Common myeloid progenitor, CD34-positive (primary cell): ENCODE results near the gene ABL2.
A peak's percentile ranks its signal among the peaks of the same experiment; 100 is the strongest.
"Not testable (repeated sequence)": the region's sequence is repeated elsewhere in the genome, so short reads cannot be mapped to it uniquely, and the experiment has no call there.

Experiments
- CTCF ChIA-PET: fragments of 350-600 bp; sonication (Branson Sonifier 250); formaldehyde crosslinking; loops from one replicate; lab custom pipeline; 2021; ENCODE audit warnings: antibody characterized with exemption; lab: Charles Lee
- POLR2A ChIA-PET: fragments of 350-600 bp; sonication (Branson Sonifier 250); formaldehyde crosslinking; loops from one replicate; lab custom pipeline; 2021; ENCODE audit warnings: antibody characterized with exemption; lab: Charles Lee
- DNase-seq, 3 donors: peaks; one replicate each; pipeline versions ENCODE4 v3.0.0 to v3.0.0-alpha.2; 2013
- H3K27ac ChIP-seq, 2 experiments: 1 replicate in 1 of 2; 2 replicates in 1 of 2; pipeline ENCODE4 v1.7.0; 2013; ENCODE audit warnings: inconsistent platforms in 2 of 2, low read length in 2 of 2, mild to moderate bottlenecking in 2 of 2, low read depth in 1 of 2, moderate library complexity in 1 of 2; ENCODE audit not compliant: severe bottlenecking in 2 of 2, insufficient read depth in 1 of 2, poor library complexity in 1 of 2
- H3K27me3 ChIP-seq, 5 experiments: replicated peaks in 2 of 5; 1 replicate in 3 of 5; 2 replicates in 2 of 5; pipeline versions ENCODE4 v1.6.1 to v1.7.0; 2013; ENCODE audit warnings: low read length in 4 of 5, mild to moderate bottlenecking in 2 of 5, moderate library complexity in 2 of 5, inconsistent platforms in 1 of 5; ENCODE audit not compliant: insufficient read depth in 5 of 5, control insufficient read depth in 4 of 5
- H3K36me3 ChIP-seq, 4 experiments: 1 replicate in 2 of 4; 2 replicates in 2 of 4; pipeline versions ENCODE4 v1.6.1 to v1.7.0; 2013; ENCODE audit warnings: low read length in 3 of 4, control low read depth in 1 of 4, mild to moderate bottlenecking in 1 of 4; ENCODE audit not compliant: control insufficient read depth in 4 of 4, insufficient read depth in 4 of 4
- H3K4me1 ChIP-seq, 4 experiments: 1 replicate in 3 of 4; 2 replicates in 1 of 4; pipeline versions ENCODE4 v1.6.1 to v1.7.1; 2013; ENCODE audit warnings: low read length in 3 of 4, mild to moderate bottlenecking in 3 of 4, control low read depth in 1 of 4, inconsistent platforms in 1 of 4, moderate library complexity in 1 of 4; ENCODE audit not compliant: control insufficient read depth in 4 of 4, insufficient read depth in 4 of 4; ENCODE audit errors: control extremely low read depth in 1 of 4
- H3K4me3 ChIP-seq, 7 experiments: 1 replicate in 4 of 7; 2 replicates in 3 of 7; pipeline versions ENCODE4 v1.5.1 to v1.7.0; 2013; ENCODE audit warnings: mild to moderate bottlenecking in 7 of 7, low read length in 6 of 7, moderate library complexity in 6 of 7, inconsistent platforms in 2 of 7, low read depth in 2 of 7, control low read depth in 1 of 7; ENCODE audit not compliant: insufficient read depth in 4 of 7, control insufficient read depth in 1 of 7; ENCODE audit errors: extremely low read depth in 1 of 7
- H3K9me3 ChIP-seq, 5 experiments: 1 replicate in 4 of 5; 2 replicates in 1 of 5; pipeline versions ENCODE4 v1.6.1 to v1.7.1; 2013; ENCODE audit warnings: low read length in 4 of 5, mild to moderate bottlenecking in 2 of 5, inconsistent platforms in 1 of 5, low read depth in 1 of 5, moderate library complexity in 1 of 5; ENCODE audit not compliant: control insufficient read depth in 4 of 5, insufficient read depth in 2 of 5; ENCODE audit errors: control extremely low read depth in 1 of 5
- WGBS: methylation state at CpG from one replicate; pipeline ENCODE4 v1.1.5; 2013; ENCODE audit not compliant: insufficient coverage; 5-methylcytosine and 5-hydroxymethylcytosine counted together

ABL2 gene

DNA sequence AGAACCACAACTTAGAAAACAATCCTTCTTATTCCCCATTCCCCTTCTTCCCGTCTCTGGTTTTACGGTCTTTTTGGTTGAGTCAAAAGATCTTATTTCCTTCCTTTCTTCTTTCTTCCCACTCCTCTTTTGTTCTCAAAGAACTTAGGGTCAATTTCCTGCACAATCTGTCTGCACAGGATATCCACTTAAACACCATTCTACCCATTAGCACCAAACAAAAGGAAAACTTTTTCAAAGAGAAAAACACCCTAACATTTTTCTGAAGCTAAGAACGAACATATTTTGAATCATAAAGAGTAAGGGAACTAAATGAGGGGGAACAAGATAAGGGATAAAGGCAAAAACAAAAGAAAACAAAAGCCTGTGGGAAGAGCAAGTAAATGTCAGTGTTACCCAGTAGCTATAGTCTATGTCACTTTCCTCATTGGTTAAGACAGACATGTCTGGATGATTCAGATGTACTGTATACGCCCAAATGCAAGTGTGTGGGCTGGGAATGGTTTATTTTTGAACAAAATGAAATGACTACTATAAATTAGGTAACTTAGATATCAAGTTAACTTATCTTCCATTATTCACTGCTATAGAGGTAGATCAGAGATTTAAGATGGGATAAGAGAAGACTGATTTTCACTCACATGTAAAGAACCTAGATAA is 87.8 kb downstream of the ABL2 start:
- 7% methylated on average over 2 of the region's 4 CpGs for WGBS
- ChIA-PET CTCF (no interaction called here), POLR2A (interaction anchor here (0.7 kb wide), 1 partner anchor 91 kb away, joined by 7 read pairs; no protein-coding TSS in a partner anchor)
- Histone ChIP-seq H3K27me3 (no peaks in the 10 kb centered on the region), H3K36me3 (peaks cover 0 to 4% (median 1%) of the 10 kb centered on the region in 4 experiments), H3K27ac (peak overlapping the region in 1 of 2 experiments; percentile 29), H3K9me3 (no peaks in the 10 kb centered on the region), H3K4me3 (peak overlapping the region in 3 of 7 experiments; percentile 19 to 44 (median 39)), H3K4me1 (peaks cover 5 to 25% (median 13%) of the 10 kb centered on the region in 4 experiments)
- DNase-seq: peak in 2 of 3 donors; percentile 14 to 32

DNA sequence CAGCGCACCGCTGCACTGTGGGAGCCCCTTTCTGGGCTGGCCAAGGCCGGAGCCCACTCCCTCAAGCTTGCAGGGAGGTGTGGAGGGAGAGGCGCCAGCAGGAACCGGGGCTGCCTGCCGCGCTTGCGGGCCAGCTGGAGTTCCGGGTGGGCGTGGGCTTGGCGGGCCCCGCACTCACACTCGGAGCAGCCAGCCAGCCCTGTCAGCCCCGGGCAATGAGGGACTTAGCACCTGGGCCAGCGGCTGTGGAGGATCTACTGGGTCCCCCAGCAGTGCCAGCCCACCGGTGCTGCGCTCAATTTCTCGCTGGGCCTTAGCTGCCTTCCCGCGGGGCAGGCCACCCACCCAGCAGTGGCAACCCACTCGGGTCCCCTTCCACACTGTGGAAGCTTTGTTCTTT is 90.7 kb downstream of the ABL2 start:
- H3K4me3 ChIP-seq, H3K36me3 ChIP-seq, POLR2A ChIA-PET, DNase-seq, H3K27me3 ChIP-seq, H3K27ac ChIP-seq, H3K9me3 ChIP-seq: not testable (repeated sequence)
- H3K4me1 ChIP-seq: peaks cover 5 to 25% (median 13%) of the 10 kb centered on the region in 4 experiments
- CTCF ChIA-PET: interaction anchor here (1.2 to 2.3 kb wide), 3 partner anchors 9 to 17 kb away, joined by 3 to 6 read pairs (median 3); no protein-coding TSS in a partner anchor
- WGBS: over 99% methylated on average over 13 of the region's 21 CpGs

DNA sequence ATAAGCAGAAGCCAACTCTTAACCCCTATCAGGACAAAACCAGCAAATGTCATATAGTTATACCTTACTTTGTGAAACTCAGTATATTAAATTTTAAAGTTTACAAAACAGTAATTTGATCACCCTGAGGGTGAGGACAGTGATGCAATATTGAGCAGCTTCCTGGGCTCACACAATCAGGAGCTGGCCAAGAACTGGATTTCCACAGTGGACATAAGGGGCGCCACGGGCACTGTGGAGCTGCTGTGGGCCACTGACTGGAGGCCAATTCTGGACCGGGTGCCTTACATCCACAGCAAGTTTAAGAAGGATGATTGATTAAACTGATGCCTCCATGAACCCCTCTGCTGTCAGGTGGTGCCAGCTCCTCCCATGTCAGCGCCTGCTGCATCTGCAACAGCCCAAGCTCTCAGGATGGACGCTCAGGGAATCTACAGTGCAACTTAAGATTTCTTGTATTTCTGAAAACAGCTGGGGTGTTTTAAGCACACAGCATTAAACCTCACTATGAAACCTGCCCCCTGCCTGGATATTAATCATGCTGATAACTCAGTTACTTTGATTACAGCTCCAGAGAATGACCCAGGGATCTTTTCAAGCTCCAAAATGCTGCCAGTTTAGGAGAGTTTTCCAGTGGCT is 91.7 kb downstream of the ABL2 start:
- no peaks in the 10 kb centered on the region for H3K9me3 ChIP-seq
- no peak overlapping the region for H3K4me3 ChIP-seq
- H3K36me3 ChIP-seq: peaks cover 0 to 2% (median 0%) of the 10 kb centered on the region in 4 experiments
- no peaks in the 10 kb centered on the region for H3K27me3 ChIP-seq
- DNase-seq: no peak
- H3K27ac ChIP-seq: no peak overlapping the region
- H3K4me1 ChIP-seq: peaks cover 5 to 21% (median 10%) of the 10 kb centered on the region in 4 experiments
- 100% methylated on average over 5 of the region's 5 CpGs for WGBS
- POLR2A ChIA-PET: interaction anchor here (0.6 kb wide), 1 partner anchor 17 kb away, joined by 3 read pairs; no protein-coding TSS in a partner anchor
- CTCF ChIA-PET: interaction anchor here (1.4 to 2.3 kb wide), 2 partner anchors 12 to 17 kb away, joined by 5 to 6 read pairs; no protein-coding TSS in a partner anchor

DNA sequence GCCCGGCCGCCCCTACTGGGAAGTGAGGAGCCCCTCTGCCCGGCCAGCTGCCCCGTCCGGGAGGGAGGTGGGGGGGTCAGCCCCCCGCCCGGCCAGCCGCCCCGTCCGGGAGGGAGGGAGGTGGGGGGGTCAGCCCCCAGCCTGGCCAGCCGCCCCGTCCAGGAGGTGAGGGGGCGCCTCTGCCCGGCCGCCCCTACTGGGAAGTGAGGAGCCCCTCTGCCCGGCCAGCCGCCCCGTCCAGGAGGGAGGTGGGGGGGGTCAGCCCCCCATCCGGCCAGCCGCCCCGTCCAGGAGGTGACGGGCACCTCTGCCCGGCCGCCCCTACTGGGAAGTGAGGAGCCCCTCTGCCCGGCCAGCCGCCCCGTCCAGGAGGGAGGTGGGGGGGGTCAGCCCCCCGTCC is 93.8 kb downstream of the ABL2 start:
- H3K27ac ChIP-seq, H3K9me3 ChIP-seq, CTCF ChIA-PET, H3K27me3 ChIP-seq, H3K4me3 ChIP-seq, H3K36me3 ChIP-seq, H3K4me1 ChIP-seq, DNase-seq, POLR2A ChIA-PET: not testable (repeated sequence)
- whole genome bisulfite sequencing: 95% methylated on average over 6 of the region's 28 CpGs

DNA sequence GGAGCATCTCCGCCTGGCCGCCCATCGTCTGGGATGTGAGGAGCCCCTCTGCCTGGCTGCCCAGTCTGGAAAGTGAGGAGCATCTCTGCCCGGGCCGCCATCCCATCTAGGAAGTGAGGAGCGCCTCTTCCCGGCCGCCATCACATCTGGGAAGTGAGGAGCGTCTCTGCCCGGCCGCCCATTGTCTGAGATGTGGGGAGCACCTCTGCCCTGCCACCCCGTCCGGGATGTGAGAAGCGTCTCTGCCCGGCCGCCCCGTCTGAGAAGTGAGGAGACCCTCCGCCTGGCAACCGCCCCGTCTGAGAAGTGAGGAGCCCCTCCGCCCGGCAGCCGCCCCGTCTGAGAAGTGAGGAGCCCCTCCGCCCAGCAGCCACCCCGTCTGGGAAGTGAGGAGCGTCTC is 94.3 kb downstream of the ABL2 start:
- H3K27ac ChIP-seq, H3K27me3 ChIP-seq, POLR2A ChIA-PET, H3K4me3 ChIP-seq, H3K36me3 ChIP-seq, CTCF ChIA-PET, H3K9me3 ChIP-seq, DNase-seq, H3K4me1 ChIP-seq: not testable (repeated sequence)
- WGBS: no CpG with 5 or more reads among the region's 27 CpGs

DNA sequence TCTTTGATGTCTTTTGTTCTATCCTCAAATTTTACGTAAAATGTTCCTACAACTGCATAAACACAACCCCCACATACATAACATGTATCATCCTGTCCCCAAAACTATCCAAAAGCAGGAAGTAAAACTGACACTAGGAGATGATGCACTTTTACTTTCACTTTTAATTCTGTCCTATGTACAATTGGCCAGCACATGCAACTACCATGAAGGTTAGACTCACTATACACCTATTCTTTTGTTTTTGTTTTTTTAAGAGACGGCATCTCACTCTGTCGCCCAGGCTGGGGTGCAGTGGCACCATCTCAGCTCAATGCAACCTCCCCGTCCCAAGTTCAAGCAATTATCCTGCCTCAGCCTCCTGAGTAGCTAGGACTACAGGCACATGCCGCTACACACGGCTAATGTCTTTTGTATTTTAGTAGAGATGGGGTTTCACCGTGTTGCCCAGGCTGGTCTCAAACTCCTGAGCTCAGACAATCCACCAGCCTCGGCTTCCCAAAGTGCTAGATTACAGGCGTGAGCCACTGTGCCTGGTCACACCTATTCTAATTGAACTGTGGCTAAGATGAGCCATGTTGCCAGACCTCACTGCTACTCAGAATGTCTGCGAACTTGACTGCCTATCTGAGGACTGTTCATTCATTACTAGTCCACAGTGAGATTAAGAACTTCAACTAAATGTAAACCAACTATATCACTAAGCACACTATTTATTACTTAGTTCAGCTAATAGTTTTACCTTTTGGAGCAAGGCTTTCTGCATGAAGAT is 99.6 kb downstream of the ABL2 start:
- H3K27me3 ChIP-seq: no peaks in the 10 kb centered on the region
- WGBS: 88% methylated on average over 8 of the region's 10 CpGs
- peak overlapping the region in 1 of 2 experiments; percentile 5 for H3K27ac ChIP-seq
- peaks cover 0 to 10% (median 4%) of the 10 kb centered on the region in 4 experiments for H3K4me1 ChIP-seq
- ChIA-PET POLR2A (no interaction called here), CTCF (interaction anchor here (0.8 to 2.7 kb wide), 4 partner anchors 9 to 241 kb away, joined by 3 to 13 read pairs (median 3); no protein-coding TSS in a partner anchor)
- peak overlapping the region in 3 of 7 experiments; percentile 11 to 42 (median 22) for H3K4me3 ChIP-seq
- peaks cover 2 to 13% (median 5%) of the 10 kb centered on the region in 4 experiments for H3K36me3 ChIP-seq
- peak; percentile 47 to 84 (median 74) for DNase-seq
- no peaks in the 10 kb centered on the region for H3K9me3 ChIP-seq
